Ovary (tissue), 9 donors: ENCODE results near the gene OR6F1. TPM values are rescaled to one million over a fixed set of nuclear protein-coding genes. Genes with fewer than 3 reads are reported as not detected.

Experiments used
- DNase-seq, 5 donors: peaks; one replicate each; pipeline ENCODE4 v3.0.0-alpha.2; 2019 to 2020
- H3K27ac ChIP-seq, 2 donors: fragments of 200-600 bp; one replicate each; pipeline versions ENCODE4 v1.5.1 to v1.8.0; 2019 to 2022
- H3K27me3 ChIP-seq: fragments of 200-600 bp; one replicate; pipeline ENCODE4 v1.8.0; 2022
- H3K36me3 ChIP-seq: fragments of 200-600 bp; sonication (generic); one replicate; pipeline ENCODE4 v1.5.1; 2019
- H3K4me1 ChIP-seq: one replicate; pipeline ENCODE4 v1.8.1; 2013; ENCODE audit warnings: mild to moderate bottlenecking, moderate library complexity; ENCODE audit not compliant: insufficient read depth
- H3K4me3 ChIP-seq: fragments of 200-600 bp; sonication (generic); one replicate; pipeline ENCODE4 v1.5.1; 2017
- H3K9me3 ChIP-seq, 2 donors: fragments of 200-600 bp in 1 of 2; sonication (generic) in 1 of 2; one replicate each; pipeline versions ENCODE4 v1.5.1 to v1.8.1; 2013 to 2019; ENCODE audit warnings: mild to moderate bottlenecking in 1 of 2, moderate library complexity in 1 of 2
- CTCF ChIP-seq, 3 donors: fragments of 450-650 bp in 2 of 3; fragments of 200-600 bp in 1 of 3; IDR thresholded peaks; one replicate each; pipeline versions ENCODE4 v1.5.1 to v1.8.0; 2016 to 2022; ENCODE audit warnings: antibody characterized with exemption in 3 of 3, mild to moderate bottlenecking in 1 of 3
- EP300 ChIP-seq: sonication (generic); formaldehyde crosslinking; IDR thresholded peaks from one replicate; pipeline ENCODE4 v1.6.1; 2017; ENCODE audit warnings: antibody characterized with exemption
- POLR2A ChIP-seq: fragments of 450-650 bp; IDR thresholded peaks from one replicate; pipeline ENCODE4 v1.6.1; 2017; ENCODE audit warnings: antibody characterized with exemption, mild to moderate bottlenecking, moderate library complexity
- WGBS, 3 donors: extraction: QIAGEN DNeasy Blood & Tissue Kit in 1 of 3; methylation state at CpG; one replicate each; pipeline versions ENCODE4 v1.1.5 to v1.1.7; 2013 to 2017; 5-methylcytosine and 5-hydroxymethylcytosine counted together
- intact Hi-C, 4 donors: fragments of 100-400 bp; cut with DNase I; formaldehyde crosslinking; loops; one replicate each; pipeline versions ENCODE4 v1.11.0 to v1.15.1; 2022 to 2023
- polyA plus RNA-seq, 2 donors: library from polyadenylated mRNA; stranded (reverse); fragments of 200-250 nt in 1 of 2; fragments of 350-450 nt in 1 of 2; fragmentation: Illumina TruSeq in 1 of 2; extraction: RNeasy Lipid Tissue Mini Kit (QIAGEN cat#74804) in 1 of 2; gene quantifications; one replicate each; pipeline ENCODE4 v1.2.3, GENCODE V29; 2013 to 2014
- total RNA-seq, 7 donors: library from RNA; depleted of rRNA in 2 of 7; stranded (reverse); fragments of >200 nt in 2 of 7; fragmentation: NEBNext Ultra II Directional in 3 of 7; extraction: Animal tissue kit (Norgen Biotek cat#: 25700) in 3 of 7; gene quantifications; one replicate each; pipeline versions ENCODE4 v1.1.0 to v1.2.4, GENCODE V29; 2016 to 2023
- donor health status: DM: no; HTN: no; CAD: no; lungs with moderate emphysema.
- donor health status: DM: no; HTN: no; CAD: no.
- donor health status: Bipolar disorder and iron deficiency.
- donor health status: DM: yes; HTN: yes; CAD: no.
- donor health status: DM: no; HTN: no; CAD: no.
- donor health status: DM: yes; HTN: yes; CAD: no.

OR6F1 gene
- total and polyA plus RNA-seq, 9 donors: not detected

GRCh38 chr1:247681288-247681897 lies 35.1 kb downstream of the OR6F1 start:
- H3K4me3 ChIP-seq: no peak overlapping the region
- H3K4me1 ChIP-seq: no peaks in the 10 kb centered on the region
- DNase-seq: no peak
- H3K9me3 ChIP-seq: no peaks in the 10 kb centered on the region
- H3K27me3 ChIP-seq: no peaks in the 10 kb centered on the region
- intact Hi-C loops: no loop called here
- 29 to 33% (median 30%) methylated on average over 7 of the region's 7 CpGs for WGBS, 3 donors
- H3K36me3 ChIP-seq: no peaks in the 10 kb centered on the region
- H3K27ac ChIP-seq: no peak overlapping the region
- TF ChIP-seq POLR2A (no peak), EP300 (no peak), CTCF (IDR thresholded peaks at IDR 0.05) (no peak)

- H3K27me3 ChIP-seq: no peaks in the 10 kb centered on the region
- TF ChIP-seq CTCF (IDR thresholded peaks at IDR 0.05): no peak
- TF ChIP-seq POLR2A: no peak
- TF ChIP-seq EP300: no peak
- H3K4me1 ChIP-seq: no peaks in the 10 kb centered on the region
- 80 to 86% (median 81%) methylated on average over 4 of the region's 4 CpGs for whole genome bisulfite sequencing, 3 donors
- H3K27ac ChIP-seq: no peak overlapping the region
- intact Hi-C loops: no loop called here
- H3K4me3 ChIP-seq: no peak overlapping the region
- no peaks in the 10 kb centered on the region for H3K36me3 ChIP-seq
- no peaks in the 10 kb centered on the region for H3K9me3 ChIP-seq
- no peak for DNase-seq
These were observed 36.3 kb downstream of the OR6F1 start for GRCh38 chr1:247680171-247680570.

- intact Hi-C loops: no loop called here
- Histone ChIP-seq H3K27ac (no peak within 1 kb of the TSS), H3K4me3 (no peak within 1 kb of the TSS), H3K36me3 (no peaks in the 10 kb centered on the region), H3K4me1 (no peaks in the 10 kb centered on the region), H3K27me3 (no peaks in the 10 kb centered on the region), H3K9me3 (no peaks in the 10 kb centered on the region)
- no peak for DNase-seq
- TF ChIP-seq POLR2A: no peak
- no peak for TF ChIP-seq CTCF (IDR thresholded peaks at IDR 0.05)
- TF ChIP-seq EP300: no peak
- 70 to 78% (median 72%) methylated on average over 1 of the region's 1 CpG for WGBS, 3 donors
These were observed 36.8 kb downstream of the OR6F1 start, which contains the start of gene OR13G1 for GRCh38 chr1:247679639-247680038. TSS of gene OR13G1 (minus strand) at chr1:247679739. CDS start at chr1:247673041, 6,698 bp downstream.

GRCh38 chr1:247669225-247669624 lies 47.2 kb downstream of the OR6F1 start:
- H3K4me3 ChIP-seq: no peak overlapping the region
- 31 to 42% (median 35%) methylated on average over 1 of the region's 1 CpG for WGBS, 3 donors
- H3K27ac ChIP-seq: no peak overlapping the region
- TF ChIP-seq CTCF (IDR thresholded peaks at IDR 0.05) (no peak), EP300 (no peak), POLR2A (no peak)
- H3K36me3 ChIP-seq: no peaks in the 10 kb centered on the region
- H3K27me3 ChIP-seq: peaks cover 4% of the 10 kb centered on the region
- no peak for DNase-seq
- no peaks in the 10 kb centered on the region for H3K9me3 ChIP-seq
- H3K4me1 ChIP-seq: no peaks in the 10 kb centered on the region
- intact Hi-C loops: no loop called here

Other genes with a start within 250 kb of the OR6F1 start
- under 1 TPM in 1 of 7 donors, not detected in 6; 0.15 TPM for gene OR2C3, start 180.2 kb downstream of the OR6F1 start, total RNA-seq
- under 1 TPM in 1 of 2 donors, not detected in 1; 0.04 TPM for gene OR2C3, start 180.2 kb downstream of the OR6F1 start, polyA plus RNA-seq
- under 1 TPM in 3 of 7 donors, not detected in 4; 0.13 to 0.42 (median 0.35) TPM for gene GCSAML, start 167.5 kb downstream of the OR6F1 start, total RNA-seq
- under 1 TPM; 0.05 to 0.52 TPM for gene GCSAML, start 167.5 kb downstream of the OR6F1 start, polyA plus RNA-seq
- gene OR2G2, start 128.3 kb downstream of the OR6F1 start, total RNA-seq: not detected
- gene OR2G2, start 128.3 kb downstream of the OR6F1 start, polyA plus RNA-seq: not detected
- not detected for gene OR2G3, start 111.1 kb downstream of the OR6F1 start, total RNA-seq
- not detected for gene OR2G3, start 111.1 kb downstream of the OR6F1 start, polyA plus RNA-seq
- gene OR13G1, start 36.9 kb downstream of the OR6F1 start, total RNA-seq: not detected
- gene OR13G1, start 36.9 kb downstream of the OR6F1 start, polyA plus RNA-seq: not detected
- not detected for gene OR14K1, start 22.0 kb upstream of the OR6F1 start, total RNA-seq
- not detected for gene OR14K1, start 22.0 kb upstream of the OR6F1 start, polyA plus RNA-seq
- not detected for gene OR14A2, start 31.5 kb upstream of the OR6F1 start, total RNA-seq
- not detected for gene OR14A2, start 31.5 kb upstream of the OR6F1 start, polyA plus RNA-seq
- not detected for gene OR1C1, start 43.9 kb upstream of the OR6F1 start, total RNA-seq
- gene OR1C1, start 43.9 kb upstream of the OR6F1 start, polyA plus RNA-seq: not detected
- gene OR14A16, start 107.5 kb upstream of the OR6F1 start, total RNA-seq: not detected
- gene OR14A16, start 107.5 kb upstream of the OR6F1 start, polyA plus RNA-seq: not detected
- gene OR11L1, start 125.2 kb upstream of the OR6F1 start, total RNA-seq: not detected
- gene OR11L1, start 125.2 kb upstream of the OR6F1 start, polyA plus RNA-seq: not detected
- gene TRIM58, start 140.5 kb upstream of the OR6F1 start, total RNA-seq: 1 to 10 TPM in 1 of 7 donors, under 1 TPM in 6; 0.13 to 3.2 (median 0.41) TPM
- gene TRIM58, start 140.5 kb upstream of the OR6F1 start, polyA plus RNA-seq: under 1 TPM; 0.13 to 0.35 TPM
- under 1 TPM in 2 of 7 donors, not detected in 5; 0.25 to 0.46 TPM for gene OR2W3, start 178.9 kb upstream of the OR6F1 start, total RNA-seq
- under 1 TPM in 1 of 2 donors, not detected in 1; 0.22 TPM for gene OR2W3, start 178.9 kb upstream of the OR6F1 start, polyA plus RNA-seq
- gene OR2T8, start 203.6 kb upstream of the OR6F1 start, total RNA-seq: not detected
- gene OR2T8, start 203.6 kb upstream of the OR6F1 start, polyA plus RNA-seq: not detected
- gene OR2AJ1, start 208.2 kb upstream of the OR6F1 start, total RNA-seq: not detected
- not detected for gene OR2AJ1, start 208.2 kb upstream of the OR6F1 start, polyA plus RNA-seq
- gene OR2L8, start 232.2 kb upstream of the OR6F1 start, total RNA-seq: under 1 TPM in 1 of 7 donors, not detected in 6; 0.34 TPM
- not detected for gene OR2L8, start 232.2 kb upstream of the OR6F1 start, polyA plus RNA-seq
- gene OR2AK2, start 248.6 kb upstream of the OR6F1 start, total RNA-seq: under 1 TPM in 2 of 7 donors, not detected in 5; 0.36 to 0.80 TPM
- gene OR2AK2, start 248.6 kb upstream of the OR6F1 start, polyA plus RNA-seq: not detected